GM12892 (cell line): ENCODE results near the gene PIGP.

ENCODE experiments used
- POLR2A ChIP-seq: IDR thresholded peaks from 2 replicates; pipeline ENCODE4 v1.6.1; 2011; ENCODE audit warnings: low read depth, low read length, control low read depth
- POLR2AphosphoS5 ChIP-seq: IDR thresholded peaks from 2 replicates; pipeline ENCODE4 v1.6.1; 2011; ENCODE audit warnings: low read depth, low read length, control low read depth
- TAF1 ChIP-seq: IDR thresholded peaks from 2 replicates; pipeline ENCODE4 v1.6.1; 2011; ENCODE audit warnings: low read depth, mild to moderate bottlenecking, control low read depth, low read length, borderline replicate concordance

GRCh38 chr21:37095821-37096220 is 22.9 kb upstream of the PIGP start:
- TF ChIP-seq POLR2AphosphoS5 (no peak), POLR2A (no peak), TAF1 (no peak)
